SH-SY5Y (cell line): ENCODE results near the gene SORCS1.

Experiments
- GATA2 ChIP-seq: IDR thresholded peaks from 2 replicates; pipeline ENCODE4 v1.6.1; 2011; ENCODE audit warnings: mild to moderate bottlenecking, low read depth, low read length
- GATA3 ChIP-seq: IDR thresholded peaks from 2 replicates; pipeline ENCODE4 v1.6.1; 2011; ENCODE audit warnings: low read depth, mild to moderate bottlenecking, low read length, moderate library complexity

The SORCS1 gene

DNA sequence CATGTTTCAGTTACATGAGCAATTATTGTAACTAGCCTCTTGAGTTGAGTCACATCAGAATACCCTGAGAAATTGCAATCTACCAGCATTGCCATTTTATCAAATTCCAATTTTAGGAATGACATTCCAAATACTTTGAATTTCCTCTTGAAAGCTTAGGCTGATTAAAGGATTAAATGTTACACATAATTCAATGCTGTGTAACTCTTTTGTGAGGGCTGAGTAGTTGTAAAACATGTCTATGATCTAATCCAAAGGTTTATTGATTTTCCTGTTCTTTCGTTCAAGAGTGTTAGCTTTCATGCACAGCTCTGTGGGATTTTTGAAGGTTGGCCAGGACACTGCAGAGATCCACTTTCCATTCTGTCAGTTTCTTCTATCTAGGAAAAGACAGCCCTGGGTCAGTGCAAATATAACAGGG is 193.1 kb downstream of the SORCS1 start:
- TF ChIP-seq GATA3 (no peak), GATA2 (no peak)

DNA sequence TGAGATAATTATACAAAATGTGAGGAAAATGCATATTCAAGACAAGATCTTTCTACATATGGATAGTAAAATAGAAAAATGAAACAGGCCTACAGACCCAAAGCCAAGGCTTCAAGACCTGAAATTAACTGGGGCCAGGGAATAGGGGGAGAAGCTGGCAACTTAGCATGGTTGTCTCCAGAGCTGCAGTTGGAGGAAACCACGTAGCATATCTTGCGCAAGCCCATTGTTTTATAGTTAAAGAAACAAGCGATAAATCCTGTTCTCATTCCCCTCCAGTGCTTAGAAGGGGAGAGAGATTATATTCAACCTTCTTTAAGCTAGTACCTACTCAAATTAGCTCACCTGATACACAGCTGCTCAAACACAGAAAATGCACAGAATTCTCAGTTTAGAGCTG is 197.1 kb downstream of the SORCS1 start:
- TF ChIP-seq GATA3: no peak
- no peak for TF ChIP-seq GATA2

DNA sequence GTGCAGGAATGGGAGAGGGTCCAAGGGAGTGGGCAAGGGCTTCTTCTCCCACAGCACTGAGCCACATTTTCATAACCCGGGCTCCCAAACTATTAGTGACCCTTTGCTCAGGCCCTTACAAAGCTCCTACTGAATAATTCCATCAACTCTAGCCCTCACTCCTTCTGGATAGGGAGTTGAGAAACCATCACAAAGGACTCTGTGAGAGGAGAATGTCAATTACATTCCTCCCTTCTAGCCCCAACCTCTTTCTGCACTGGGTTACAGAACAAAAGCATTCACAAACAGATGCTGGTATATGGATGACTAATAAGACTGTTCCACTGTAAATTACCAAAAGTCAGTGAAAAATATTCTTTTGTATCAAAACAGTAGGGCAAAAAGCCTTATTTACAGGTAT is 203.7 kb downstream of the SORCS1 start:
- TF ChIP-seq GATA2: no peak

DNA sequence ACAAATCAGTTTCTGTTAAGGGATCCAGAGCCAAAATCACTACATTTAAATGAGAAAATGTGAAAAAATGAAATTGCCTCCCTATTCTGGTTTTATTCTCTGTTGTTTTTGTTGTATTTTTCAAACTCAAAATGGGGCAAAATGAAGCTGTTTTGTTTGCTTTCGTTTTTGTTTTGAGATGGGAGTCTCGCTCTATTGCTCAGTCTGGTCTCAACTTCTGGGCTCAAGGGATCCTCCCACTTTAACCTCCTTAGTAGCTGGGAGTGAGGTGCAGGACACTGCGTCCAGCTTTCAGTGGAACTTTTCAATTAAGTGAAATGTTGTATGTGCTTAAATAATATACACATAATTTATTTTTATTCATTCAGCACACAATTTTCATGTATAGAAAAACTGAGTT is 205.0 kb downstream of the SORCS1 start:
- TF ChIP-seq GATA3: no peak
- no peak for TF ChIP-seq GATA2

DNA sequence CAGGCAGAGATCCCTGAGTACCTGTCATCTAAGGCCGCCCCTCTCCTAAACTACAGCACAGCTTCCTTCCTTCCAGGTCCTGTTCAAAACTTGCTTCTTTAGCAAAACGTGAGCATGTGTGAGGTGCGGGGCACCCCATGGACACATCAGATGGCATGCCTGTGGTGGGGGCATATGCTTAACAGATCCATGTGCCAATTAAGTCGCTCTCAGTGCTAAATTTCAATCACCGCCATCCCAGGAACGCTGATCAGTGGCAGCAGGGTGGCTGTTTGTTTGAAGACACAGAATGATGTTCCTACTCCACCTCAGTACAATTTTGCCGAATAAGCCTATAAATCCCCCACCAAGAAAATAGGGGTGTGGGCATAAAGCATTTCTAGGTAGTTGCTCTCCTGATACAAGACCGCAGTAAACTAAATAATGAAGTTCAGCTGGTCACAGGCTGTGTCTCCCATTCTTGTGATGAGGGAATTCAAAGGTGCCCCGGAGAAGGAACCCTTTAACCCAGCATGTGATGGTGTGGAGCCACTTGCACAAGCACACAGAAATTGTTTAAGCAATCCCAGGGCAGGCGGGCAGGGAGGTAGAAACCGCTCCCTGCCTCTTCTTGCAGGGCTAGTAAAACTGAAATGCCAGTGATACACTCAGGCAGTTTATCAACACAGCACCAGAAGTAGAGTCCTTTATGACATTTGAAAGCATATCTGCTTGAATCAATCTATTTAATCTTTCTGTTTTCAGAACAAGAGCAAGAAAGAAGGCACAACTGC is 205.7 kb downstream of the SORCS1 start:
- TF ChIP-seq GATA2 (no peak), GATA3 (no peak)

DNA sequence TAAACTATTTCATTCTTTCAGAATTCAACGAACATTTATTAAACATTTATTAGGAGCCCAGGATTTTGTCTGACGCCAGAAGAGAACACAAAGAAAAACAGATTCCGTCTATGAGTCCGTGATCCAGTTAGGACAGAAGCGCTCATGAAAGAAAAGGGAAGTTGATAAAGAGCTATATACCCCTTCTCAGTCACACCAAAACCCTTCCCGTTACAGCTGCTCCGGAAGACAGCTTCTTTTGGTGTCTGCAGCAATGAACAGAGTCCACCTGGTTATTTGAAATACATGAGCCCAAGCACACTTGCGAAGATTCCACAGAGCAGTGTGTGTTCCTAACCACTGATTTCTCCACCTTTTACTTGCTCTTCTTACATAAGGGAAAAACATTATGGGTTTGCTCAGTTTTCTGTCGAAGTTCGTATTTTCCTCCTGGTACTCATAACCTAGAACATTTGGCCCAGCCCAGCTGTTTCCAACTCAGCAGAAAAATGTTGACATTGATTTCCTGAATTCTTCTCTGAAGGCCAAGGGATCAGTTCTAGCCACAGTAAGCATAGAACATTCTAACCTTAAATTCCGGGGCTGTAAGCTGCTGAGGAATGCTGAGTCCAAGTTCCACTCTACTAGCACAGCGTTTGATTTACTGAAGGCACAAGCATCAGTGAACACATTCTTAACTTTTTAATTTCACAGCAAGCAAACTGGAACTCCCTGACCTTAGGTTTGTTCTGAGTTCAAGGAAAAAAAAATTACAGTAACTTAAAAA is 206.5 kb downstream of the SORCS1 start:
- no peak for TF ChIP-seq GATA2
- no peak for TF ChIP-seq GATA3

DNA sequence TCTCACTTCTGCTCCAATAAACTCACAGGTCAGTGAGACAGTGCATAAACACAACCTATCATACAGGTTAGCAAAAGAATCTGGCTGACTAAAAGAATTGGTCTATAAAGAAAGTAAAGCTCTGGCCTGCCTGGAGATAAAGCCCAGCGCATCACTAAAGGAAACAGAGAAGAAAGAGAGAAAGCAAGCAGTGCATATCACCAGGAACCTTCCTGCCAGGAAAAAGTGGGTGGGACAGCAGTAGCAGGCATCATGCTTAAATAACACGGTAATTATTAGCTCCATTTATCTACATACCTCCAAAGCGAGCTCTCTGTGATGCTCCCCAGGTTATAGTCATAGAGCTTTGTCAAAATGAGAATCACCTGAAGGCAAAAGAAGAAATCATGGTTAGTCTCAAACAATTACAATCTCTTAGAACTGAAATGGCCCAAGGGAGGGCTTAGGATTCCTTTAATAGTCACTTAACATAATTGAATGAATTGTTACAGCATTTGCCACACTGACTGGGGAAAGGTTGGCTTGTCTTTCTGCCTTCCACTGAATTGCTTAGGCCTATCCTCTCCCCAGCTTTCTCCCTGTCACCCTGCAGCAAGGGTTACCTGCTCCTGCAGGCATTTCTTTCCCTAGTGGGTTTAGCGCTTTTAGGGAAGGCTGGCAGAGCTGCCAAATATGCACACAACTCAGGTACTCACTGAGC is 208.1 kb downstream of the SORCS1 start:
- TF ChIP-seq GATA3 (no peak), GATA2 (no peak)

DNA sequence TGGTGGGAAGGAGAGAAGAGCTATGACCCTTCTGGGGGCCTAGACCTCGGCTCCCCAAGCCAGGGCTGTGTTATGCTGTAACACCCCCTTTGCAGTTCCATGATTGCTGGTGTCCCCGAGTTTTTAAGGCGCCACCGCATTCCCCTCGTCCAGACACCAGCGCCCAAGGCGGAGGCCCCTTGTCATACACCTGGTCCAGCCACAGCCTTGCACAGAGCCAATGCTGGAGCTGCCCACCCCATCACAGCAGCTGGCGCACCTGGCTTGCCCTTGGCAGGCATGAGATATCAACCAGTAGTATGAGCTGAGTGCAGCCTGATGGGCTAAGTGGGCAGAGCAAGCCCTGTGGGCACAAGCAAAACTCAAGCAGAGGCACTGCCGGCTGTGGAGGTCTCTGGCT is 209.4 kb downstream of the SORCS1 start:
- no peak for TF ChIP-seq GATA3
- no peak for TF ChIP-seq GATA2

DNA sequence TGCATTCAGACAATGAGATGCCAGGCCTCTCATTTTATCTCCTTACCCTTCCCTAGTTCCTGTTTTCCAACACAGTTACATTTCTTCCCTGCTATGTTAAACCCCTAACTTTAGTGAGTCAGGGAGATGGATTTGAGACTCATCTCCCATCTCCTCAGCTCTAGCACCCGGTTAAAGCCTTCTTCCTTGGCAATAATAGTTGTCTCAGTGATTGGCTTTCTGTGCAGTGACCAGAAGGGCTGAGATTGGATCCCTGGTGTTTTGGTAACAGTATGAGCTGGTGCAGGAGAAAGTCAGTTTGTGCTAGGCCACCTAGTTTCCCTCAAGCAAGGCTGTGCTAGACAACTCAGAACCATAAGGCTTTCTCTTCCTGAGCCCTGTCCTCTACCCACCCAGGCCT is 212.5 kb downstream of the SORCS1 start:
- no peak for TF ChIP-seq GATA2
- TF ChIP-seq GATA3: no peak

DNA sequence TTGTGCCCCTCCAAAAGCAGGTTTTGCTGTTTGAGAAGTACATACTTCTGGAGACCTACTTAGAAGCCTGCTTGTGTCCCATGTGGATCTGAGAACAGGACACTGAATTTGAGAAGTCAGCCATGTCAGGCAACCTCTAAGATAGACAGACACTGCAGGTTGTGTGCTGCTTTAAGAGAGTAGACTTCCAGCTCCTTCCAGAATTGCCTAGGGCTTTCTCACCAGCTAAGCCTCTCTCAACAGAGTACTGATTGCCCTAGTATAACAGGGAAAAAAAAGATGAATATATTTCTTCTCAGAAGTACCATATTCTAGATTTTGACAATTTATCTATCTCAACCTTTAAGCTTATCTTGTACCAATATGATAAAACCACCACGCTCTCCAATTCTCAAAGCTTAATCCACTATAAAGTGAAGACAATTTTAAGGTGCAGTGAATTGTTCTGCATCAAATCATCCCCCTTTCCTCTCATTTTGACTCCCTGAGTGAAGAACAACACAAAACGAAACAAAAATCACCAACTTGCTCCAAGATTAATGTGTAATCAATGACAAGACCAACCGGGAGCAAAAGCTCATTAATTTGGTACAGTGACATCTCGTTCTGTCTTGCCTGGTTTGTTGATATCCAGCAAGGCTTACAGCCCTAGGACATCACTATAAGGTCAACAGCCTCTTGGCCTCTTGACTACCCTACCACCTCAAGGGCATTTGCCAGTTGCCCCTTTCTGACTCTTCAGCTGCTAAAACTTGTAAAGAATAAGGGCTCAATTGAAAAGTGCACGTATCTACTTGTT is 214.6 kb downstream of the SORCS1 start:
- TF ChIP-seq GATA3: no peak
- TF ChIP-seq GATA2: no peak

DNA sequence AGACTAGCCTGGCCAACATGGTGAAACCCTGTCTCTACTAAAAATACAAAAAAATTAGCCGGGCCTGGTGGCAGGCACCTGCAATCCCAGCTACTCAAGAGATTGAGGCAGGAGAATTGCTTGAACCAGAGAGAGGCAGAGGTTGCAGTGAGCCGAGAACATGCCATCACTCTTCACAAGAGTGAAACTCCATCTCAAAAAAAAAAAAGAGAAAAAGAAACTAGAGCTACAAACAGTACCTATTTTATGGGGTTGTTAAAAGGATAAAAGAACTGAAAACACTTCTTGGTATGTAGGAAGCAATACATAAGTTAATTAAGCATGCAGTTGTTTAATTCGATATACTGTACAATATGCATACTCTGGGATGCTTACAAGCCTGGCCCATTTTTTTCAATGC is 216.9 kb downstream of the SORCS1 start:
- TF ChIP-seq GATA2 (no peak), GATA3 (no peak)

DNA sequence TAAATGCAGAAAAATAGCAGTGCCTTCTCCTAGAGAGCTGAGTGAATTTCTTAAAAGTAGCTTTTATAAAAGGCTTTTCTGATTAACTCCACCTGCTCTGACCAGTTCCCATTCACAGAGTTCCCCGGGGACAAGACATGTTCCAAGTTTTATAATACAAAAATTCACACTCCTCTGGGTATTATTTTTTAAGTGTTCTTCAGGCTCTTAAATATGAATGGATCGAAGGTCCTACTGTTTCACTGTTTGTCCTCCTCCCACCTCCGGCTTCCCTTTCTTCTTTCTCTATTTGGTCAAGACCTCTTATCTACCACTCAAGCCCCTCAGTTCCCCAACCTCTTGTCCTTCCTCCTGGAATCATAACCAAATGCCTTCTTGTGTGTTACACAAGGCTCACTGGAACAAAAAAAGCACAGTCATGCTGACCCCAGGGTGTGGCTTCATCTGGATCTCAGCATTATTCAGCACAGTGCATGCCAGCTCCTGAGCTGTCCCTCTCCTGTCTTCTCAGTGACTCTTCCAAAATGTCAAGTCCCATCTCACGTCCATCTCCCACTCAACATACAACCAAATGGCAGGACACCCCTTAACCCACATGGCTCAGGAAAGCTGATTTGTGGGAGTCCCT is 222.4 kb downstream of the SORCS1 start:
- TF ChIP-seq GATA2: no peak
- TF ChIP-seq GATA3: no peak

DNA sequence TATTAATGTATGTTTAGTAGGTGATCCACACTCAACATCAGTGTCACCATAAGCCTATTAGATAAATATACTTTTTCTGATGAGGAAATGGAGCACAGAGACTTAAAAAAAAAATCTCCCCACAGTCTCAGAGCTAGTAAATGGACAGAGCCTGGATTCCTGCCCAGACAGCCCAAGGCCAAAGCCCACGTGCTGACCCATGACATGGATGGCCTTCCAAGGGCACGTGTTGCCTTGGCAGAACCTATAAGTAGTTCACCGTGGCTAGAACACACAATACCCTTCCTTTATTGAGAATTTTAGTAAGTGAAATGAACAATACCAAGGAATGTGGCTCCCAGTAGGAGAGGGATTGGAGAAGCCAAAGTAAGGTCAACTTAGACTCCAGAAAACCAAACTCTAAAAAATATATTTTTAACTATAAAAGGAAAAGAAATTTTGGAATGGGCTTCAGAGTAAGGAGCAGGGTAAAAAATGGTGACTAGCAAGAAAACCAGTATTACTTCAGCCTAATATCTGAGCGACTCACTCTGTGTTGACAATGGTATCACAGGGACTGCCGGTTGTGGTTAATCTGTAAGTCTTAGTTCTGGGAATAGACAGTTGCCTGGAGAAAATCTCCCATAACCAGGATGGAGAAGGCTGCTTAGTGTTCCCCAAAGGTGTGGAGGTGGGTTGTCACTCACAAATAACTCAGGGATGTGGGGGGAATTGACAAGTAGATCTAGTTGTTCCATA is 223.0 kb downstream of the SORCS1 start:
- TF ChIP-seq GATA3: no peak
- TF ChIP-seq GATA2: no peak
